ENCODE results near the gene COMMD7. TPM values are rescaled to one million over a fixed set of nuclear protein-coding genes. Genes with fewer than 3 reads are reported as not detected.

Gene COMMD7
- total and polyA plus RNA-seq, 2 of the 4 experiments (the other 2 are of a cell fraction): 51.8 to 67.5 TPM

DNA sequence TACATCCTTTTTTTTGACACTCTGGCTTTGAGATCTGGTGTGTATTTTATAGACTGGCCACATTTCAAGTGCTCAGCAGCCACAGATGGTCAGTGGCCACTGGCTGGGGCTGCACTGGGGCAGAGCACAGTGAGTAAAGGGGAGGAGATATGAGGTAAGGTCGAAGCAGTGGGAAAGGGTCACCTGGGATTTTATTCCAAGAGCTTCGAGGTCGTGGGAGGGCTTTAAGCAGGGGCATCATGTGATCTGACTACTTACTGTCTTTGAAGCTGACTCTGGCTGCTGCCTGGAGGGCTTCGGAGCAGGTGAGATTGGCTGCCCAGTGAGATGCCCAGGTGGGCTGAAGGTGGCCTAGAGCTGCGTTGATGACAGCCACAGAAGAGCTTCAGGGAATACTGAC, 76.2 kb downstream of the COMMD7 start:
- Histone ChIP-seq H3K9me3 (ENCODE audit: control insufficient read depth, insufficient read depth, low read length) (no peaks in the 10 kb centered on the region), H2BK15ac (ENCODE audit: low read depth, low read length) (no peak overlapping the region), H3K9me1 (ENCODE audit: insufficient read depth, low read length) (no peaks in the 10 kb centered on the region), H3K18ac (ENCODE audit: low read depth, low read length) (no peak overlapping the region), H2BK120ac (ENCODE audit: low read depth, low read length) (no peak overlapping the region), H2AK9ac (replicated peaks; ENCODE audit: low read depth, low read length, poor library complexity) (no peak overlapping the region), H4K20me1 (ENCODE audit: insufficient read depth, low read length) (no peaks in the 10 kb centered on the region), H3K4me3 (ENCODE audit: insufficient read depth, low read depth, low read length) (no peak overlapping the region), H3K79me1 (ENCODE audit: low read depth in 1 of 2, low read length in 2 of 2) (no peaks in the 10 kb centered on the region), H3K27ac (ENCODE audit: insufficient read depth, low read length) (no peak overlapping the region), H2BK5ac (ENCODE audit: low read depth, low read length, poor library complexity, severe bottlenecking) (no peak overlapping the region), H2BK20ac (ENCODE audit: low read depth, low read length) (no peak overlapping the region), H3K23ac (ENCODE audit: low read depth, low read length) (no peak overlapping the region), H3K36me3 (ENCODE audit: control insufficient read depth, insufficient read depth, low read length) (no peaks in the 10 kb centered on the region), H2AFZ (replicated peaks; ENCODE audit: low read length, poor library complexity) (no peak overlapping the region), H3K4me1 (ENCODE audit: control insufficient read depth, insufficient read depth, low read length) (no peaks in the 10 kb centered on the region), H2AK5ac (ENCODE audit: low read depth, low read length) (no peak overlapping the region), H3K9ac (ENCODE audit: low read depth, low read length) (no peak overlapping the region), H3K56ac (ENCODE audit: extremely low read depth, insufficient read depth, low read length) (no peak overlapping the region), H3K4me2 (ENCODE audit: low read depth, low read length) (no peak overlapping the region), H4K91ac (ENCODE audit: insufficient read depth, low read depth, low read length) (no peak overlapping the region), H4K8ac (ENCODE audit: low read depth in 2 of 2, low read length in 2 of 2) (no peak overlapping the region), H3K27me3 (ENCODE audit: control insufficient read depth, insufficient read depth, low read length) (no peaks in the 10 kb centered on the region), H4K5ac (ENCODE audit: low read depth, low read length) (no peak overlapping the region), H3K4ac (ENCODE audit: low read depth, low read length) (no peak overlapping the region), H3K14ac (replicated peaks; ENCODE audit: low read depth, low read length) (no peak overlapping the region)
- CTCF ChIA-PET: no interaction called here
- no peak for DNase-seq
- no TSS peak for BruUV-seq (replicated peaks)
- ATAC-seq (ENCODE audit: low read depth): no peak
- dilution Hi-C loops (cut with HindIII; ENCODE audit: low sequenced_read_pairs, unreplicated experiment): no loop called here
- intact Hi-C loops (cut with micrococcal nuclease): no loop called here
- in situ Hi-C loops (cut with MboI; ENCODE audit: low sequenced_read_pairs): loop anchor here (5.0 to 25.0 kb wide), 2 partner anchors 115 to 830 kb away; partner anchors contain the start of gene FOXS1
- TF ChIP-seq MAFK (IDR thresholded peaks at IDR 0.05; ENCODE audit: low read depth, low read length) (no peak), RFX5 (IDR thresholded peaks at IDR 0.05; ENCODE audit: low read depth, low read length) (no peak), POLR2A (IDR thresholded peaks at IDR 0.05; ENCODE audit: low read depth, low read length) (no peak), RCOR1 (IDR thresholded peaks at IDR 0.05; ENCODE audit: insufficient replicate concordance, low read length) (no peak), MXI1 (IDR thresholded peaks at IDR 0.05; ENCODE audit: borderline replicate concordance, low read depth, low read length) (no peak), CHD1 (IDR thresholded peaks at IDR 0.05; ENCODE audit: low read depth, low read length) (no peak), FOS (IDR thresholded peaks at IDR 0.05; ENCODE audit: low read depth, low read length) (no peak)
- TF ChIP-seq, protein P1, sequence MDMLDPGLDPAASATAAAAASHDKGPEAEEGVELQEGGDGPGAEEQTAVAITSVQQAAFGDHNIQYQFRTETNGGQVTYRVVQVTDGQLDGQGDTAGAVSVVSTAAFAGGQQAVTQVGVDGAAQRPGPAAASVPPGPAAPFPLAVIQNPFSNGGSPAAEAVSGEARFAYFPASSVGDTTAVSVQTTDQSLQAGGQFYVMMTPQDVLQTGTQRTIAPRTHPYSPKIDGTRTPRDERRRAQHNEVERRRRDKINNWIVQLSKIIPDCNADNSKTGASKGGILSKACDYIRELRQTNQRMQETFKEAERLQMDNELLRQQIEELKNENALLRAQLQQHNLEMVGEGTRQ (IDR thresholded peaks at IDR 0.05; ENCODE audit: low read depth, low read length): no peak
- 48% methylated on average over 4 of the region's 5 CpGs; no CpG with 5 or more reads in 1 of the 2 experiments for WGBS, 2 experiments (ENCODE audit: extremely low coverage in 2 of 2, insufficient read length in 1 of 2)
- POLR2A ChIA-PET (ENCODE audit: unreplicated experiment): no interaction called here

All from IMR-90 (cell line).